ENCODE results near the gene PNMA3. TPM values are rescaled to one million over a fixed set of nuclear protein-coding genes. Genes with fewer than 3 reads are reported as not detected.
"Not testable (repeated sequence)": the region's sequence is repeated elsewhere in the genome, so short reads cannot be mapped to it uniquely, and the experiment has no call there.

The PNMA3 gene, protein sequence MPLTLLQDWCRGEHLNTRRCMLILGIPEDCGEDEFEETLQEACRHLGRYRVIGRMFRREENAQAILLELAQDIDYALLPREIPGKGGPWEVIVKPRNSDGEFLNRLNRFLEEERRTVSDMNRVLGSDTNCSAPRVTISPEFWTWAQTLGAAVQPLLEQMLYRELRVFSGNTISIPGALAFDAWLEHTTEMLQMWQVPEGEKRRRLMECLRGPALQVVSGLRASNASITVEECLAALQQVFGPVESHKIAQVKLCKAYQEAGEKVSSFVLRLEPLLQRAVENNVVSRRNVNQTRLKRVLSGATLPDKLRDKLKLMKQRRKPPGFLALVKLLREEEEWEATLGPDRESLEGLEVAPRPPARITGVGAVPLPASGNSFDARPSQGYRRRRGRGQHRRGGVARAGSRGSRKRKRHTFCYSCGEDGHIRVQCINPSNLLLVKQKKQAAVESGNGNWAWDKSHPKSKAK
- total RNA-seq: 1 to 10 TPM; 1.1 to 1.4 TPM

DNA sequence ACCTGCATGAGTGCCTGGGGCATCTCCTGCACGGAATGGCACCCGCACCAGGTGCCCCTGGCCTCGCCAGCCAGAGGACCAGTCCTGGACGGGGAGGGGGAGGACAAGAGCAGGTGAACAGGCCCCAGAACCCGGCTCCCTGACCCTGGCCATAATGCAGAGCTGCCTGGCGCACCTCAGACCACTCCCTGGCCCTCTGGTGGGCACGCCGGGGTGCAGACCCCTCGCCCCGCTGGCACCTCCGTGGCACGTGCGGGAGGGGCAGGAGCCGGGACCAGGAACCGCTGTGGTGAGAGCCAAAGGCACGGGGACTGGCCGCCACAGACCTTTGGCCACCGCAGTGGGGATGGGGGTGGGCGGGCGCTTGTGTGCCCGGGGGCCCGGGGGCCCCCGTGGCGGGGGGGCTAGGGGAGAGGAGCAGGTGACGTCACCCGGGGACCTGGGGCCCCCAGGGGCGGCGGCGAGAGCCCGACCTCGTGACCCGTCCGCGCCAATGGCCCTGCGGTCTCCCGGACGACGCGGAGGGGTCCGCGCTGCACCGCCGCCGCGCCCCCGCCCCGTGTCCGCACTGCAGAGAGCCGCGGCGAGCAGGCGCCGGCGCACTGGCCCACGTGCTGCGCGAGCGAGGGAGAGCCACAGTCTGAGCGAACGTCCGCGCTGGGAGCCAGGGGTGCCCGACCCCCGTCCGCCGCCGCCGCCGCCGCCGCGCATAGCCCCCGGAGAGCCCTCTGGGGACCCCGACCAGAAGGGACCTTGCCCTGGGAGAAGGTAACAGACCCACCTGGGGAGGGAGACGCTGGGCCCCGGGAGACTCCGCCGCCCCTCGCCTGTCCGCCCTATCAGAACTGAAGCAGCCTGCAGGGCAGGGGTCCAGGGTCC is at the start of gene PNMA3:
Gene PNMA3, plus strand, starts transcription at position 600 of the 879 bp plus-strand sequence. CDS start 586 bp downstream, outside the sequence.
- H3K36me3 Mint-ChIP-seq (ENCODE audit: low read depth): no peaks in the 10 kb centered on the region
- TF ChIP-seq, protein P1, sequence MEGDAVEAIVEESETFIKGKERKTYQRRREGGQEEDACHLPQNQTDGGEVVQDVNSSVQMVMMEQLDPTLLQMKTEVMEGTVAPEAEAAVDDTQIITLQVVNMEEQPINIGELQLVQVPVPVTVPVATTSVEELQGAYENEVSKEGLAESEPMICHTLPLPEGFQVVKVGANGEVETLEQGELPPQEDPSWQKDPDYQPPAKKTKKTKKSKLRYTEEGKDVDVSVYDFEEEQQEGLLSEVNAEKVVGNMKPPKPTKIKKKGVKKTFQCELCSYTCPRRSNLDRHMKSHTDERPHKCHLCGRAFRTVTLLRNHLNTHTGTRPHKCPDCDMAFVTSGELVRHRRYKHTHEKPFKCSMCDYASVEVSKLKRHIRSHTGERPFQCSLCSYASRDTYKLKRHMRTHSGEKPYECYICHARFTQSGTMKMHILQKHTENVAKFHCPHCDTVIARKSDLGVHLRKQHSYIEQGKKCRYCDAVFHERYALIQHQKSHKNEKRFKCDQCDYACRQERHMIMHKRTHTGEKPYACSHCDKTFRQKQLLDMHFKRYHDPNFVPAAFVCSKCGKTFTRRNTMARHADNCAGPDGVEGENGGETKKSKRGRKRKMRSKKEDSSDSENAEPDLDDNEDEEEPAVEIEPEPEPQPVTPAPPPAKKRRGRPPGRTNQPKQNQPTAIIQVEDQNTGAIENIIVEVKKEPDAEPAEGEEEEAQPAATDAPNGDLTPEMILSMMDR (IDR thresholded peaks at IDR 0.05): no peak
- intact Hi-C loops (cut with micrococcal nuclease): no loop called here
- H3K9me3 Mint-ChIP-seq: no peaks in the 10 kb centered on the region
- peak within 1 kb of the TSS; percentile 4 for H3K4me3 Mint-ChIP-seq
- peaks cover 3% of the 10 kb centered on the region for H3K27me3 Mint-ChIP-seq
- ATAC-seq: no peak
- ChIA-PET CTCF (no interaction called here), POLR2A (no interaction called here)
- peak; percentile 6 for DNase-seq
- no peaks in the 10 kb centered on the region for H3K4me1 Mint-ChIP-seq (ENCODE audit: low read depth)
- no peak within 1 kb of the TSS for H3K27ac Mint-ChIP-seq

DNA sequence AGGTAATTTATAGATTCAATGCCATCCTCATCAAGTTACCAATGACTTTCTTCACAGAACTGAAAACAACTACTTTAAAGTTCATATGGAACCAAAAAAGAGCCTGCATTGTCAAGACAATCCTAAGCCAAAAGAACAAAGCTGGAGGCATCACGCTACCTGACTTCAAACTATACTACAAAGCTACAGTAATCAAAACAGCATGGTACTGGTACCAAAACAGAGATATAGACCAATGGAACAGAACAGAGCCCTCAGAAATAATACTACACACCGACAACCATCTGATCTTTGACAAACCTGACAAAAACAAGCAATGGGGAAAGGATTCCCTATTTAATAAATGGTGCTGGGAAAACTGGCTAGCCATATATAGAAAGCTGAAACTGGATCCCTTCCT is 39.1 kb upstream of the PNMA3 start:
- CTCF ChIA-PET; DNase-seq; H3K4me3 Mint-ChIP-seq; intact Hi-C loops (cut with micrococcal nuclease); ATAC-seq; H3K27ac Mint-ChIP-seq; POLR2A ChIA-PET; H3K9me3 Mint-ChIP-seq; H3K4me1 Mint-ChIP-seq (ENCODE audit: low read depth); H3K27me3 Mint-ChIP-seq; H3K36me3 Mint-ChIP-seq (ENCODE audit: low read depth): not testable (repeated sequence)

DNA sequence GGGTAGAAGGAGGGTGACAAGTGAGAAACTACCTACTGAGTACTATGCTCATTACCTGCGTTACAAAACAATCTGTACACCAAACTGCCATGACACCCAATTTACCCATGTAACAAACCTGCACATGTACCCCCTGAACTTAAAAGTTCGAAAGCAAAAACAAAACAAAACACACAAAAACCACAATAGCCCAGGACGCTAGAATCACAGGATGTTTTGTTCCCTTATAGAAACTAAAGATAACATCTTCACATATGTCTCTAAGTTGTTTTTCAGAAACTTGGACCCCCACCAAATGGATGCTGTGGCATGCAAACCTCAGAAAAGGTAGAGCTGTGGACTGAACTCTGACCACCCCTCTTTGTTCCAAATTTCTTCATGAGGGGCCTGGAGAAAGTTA is 37.1 kb upstream of the PNMA3 start:
- no peaks in the 10 kb centered on the region for H3K36me3 Mint-ChIP-seq (ENCODE audit: low read depth)
- ChIA-PET CTCF (no interaction called here), POLR2A (no interaction called here)
- no peak overlapping the region for H3K4me3 Mint-ChIP-seq
- TF ChIP-seq, protein P1 (IDR thresholded peaks at IDR 0.05): no peak
- intact Hi-C loops (cut with micrococcal nuclease): no loop called here
- no peak overlapping the region for H3K27ac Mint-ChIP-seq
- H3K4me1 Mint-ChIP-seq (ENCODE audit: low read depth): peaks cover 4% of the 10 kb centered on the region
- ATAC-seq (no peak), DNase-seq (no peak)
- no peaks in the 10 kb centered on the region for H3K9me3 Mint-ChIP-seq
- H3K27me3 Mint-ChIP-seq: peaks cover 9% of the 10 kb centered on the region

DNA sequence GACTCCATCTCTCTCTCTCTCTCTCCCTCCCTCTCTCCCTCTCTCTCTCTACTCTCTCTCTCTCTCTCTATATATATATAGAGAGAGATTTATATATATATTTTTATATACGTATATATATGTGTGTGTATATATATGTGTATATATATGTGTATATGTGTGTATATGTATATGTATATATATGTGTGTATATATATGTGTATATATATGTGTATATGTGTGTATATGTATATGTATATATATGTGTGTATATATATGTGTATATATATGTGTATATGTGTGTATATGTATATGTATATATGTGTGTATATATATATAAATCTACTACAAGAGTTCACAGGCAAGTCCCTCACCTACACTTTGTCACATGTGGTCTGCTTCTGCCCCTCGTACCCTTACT is 29.8 kb upstream of the PNMA3 start:
- H3K27ac Mint-ChIP-seq; ATAC-seq; H3K9me3 Mint-ChIP-seq; intact Hi-C loops (cut with micrococcal nuclease); DNase-seq; H3K4me1 Mint-ChIP-seq (ENCODE audit: low read depth); H3K27me3 Mint-ChIP-seq; H3K4me3 Mint-ChIP-seq; H3K36me3 Mint-ChIP-seq (ENCODE audit: low read depth); POLR2A ChIA-PET: not testable (repeated sequence)
- CTCF ChIA-PET: interaction anchor here (1.1 kb wide), 1 partner anchor 85 kb away, joined by 3 read pairs; no protein-coding TSS in a partner anchor

DNA sequence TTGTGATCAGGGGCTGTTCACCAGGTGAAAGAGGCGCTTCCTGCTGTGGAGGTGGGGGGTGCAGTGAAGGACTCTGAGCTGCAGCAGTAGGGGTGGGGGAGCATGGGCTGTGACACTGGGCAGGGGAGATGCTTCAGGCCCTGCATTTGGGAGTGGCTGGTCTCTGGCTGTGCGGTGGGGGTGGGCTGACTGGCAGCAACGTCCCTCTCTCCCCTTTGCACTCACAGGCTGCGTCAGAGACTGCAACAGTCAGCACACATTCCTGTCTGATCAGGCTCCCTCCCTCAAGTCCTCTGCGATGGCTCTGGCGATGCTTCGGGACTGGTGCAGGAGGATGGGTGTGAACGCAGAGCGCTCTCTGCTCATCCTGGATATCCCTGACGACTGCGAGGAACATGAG is 27.8 kb upstream of the PNMA3 start:
- H3K36me3 Mint-ChIP-seq (ENCODE audit: low read depth); DNase-seq; H3K4me3 Mint-ChIP-seq; H3K9me3 Mint-ChIP-seq; intact Hi-C loops (cut with micrococcal nuclease); H3K27me3 Mint-ChIP-seq; POLR2A ChIA-PET; H3K4me1 Mint-ChIP-seq (ENCODE audit: low read depth); H3K27ac Mint-ChIP-seq; ATAC-seq: not testable (repeated sequence)
- CTCF ChIA-PET: interaction anchor here (1.1 kb wide), 1 partner anchor 87 kb away, joined by 3 read pairs; no protein-coding TSS in a partner anchor

DNA sequence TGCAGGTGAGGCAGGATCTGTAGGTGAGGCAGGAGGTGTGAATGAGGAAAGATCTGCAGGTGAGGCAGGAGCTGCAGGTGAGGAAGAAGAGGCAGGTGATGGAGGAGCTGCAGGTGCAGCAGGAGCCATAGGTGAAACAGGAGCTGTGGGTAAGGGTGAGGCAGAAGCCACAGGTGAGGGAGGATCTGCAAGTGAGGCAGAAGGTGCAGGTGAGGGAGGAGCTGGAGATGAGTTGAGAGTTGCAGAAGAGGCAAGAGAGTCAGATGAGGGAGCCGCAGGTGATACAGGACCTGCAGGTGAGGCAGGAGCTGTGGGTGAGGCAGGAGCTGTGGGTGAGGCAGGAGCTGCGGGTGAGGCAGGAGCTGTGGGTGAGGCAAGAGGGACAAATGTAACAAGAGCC is 27.1 kb upstream of the PNMA3 start:
- H3K4me3 Mint-ChIP-seq: no peak overlapping the region
- no peak overlapping the region for H3K27ac Mint-ChIP-seq
- H3K27me3 Mint-ChIP-seq: no peaks in the 10 kb centered on the region
- ChIA-PET CTCF (interaction anchor here (1.1 kb wide), 1 partner anchor 88 kb away, joined by 3 read pairs; no protein-coding TSS in a partner anchor), POLR2A (no interaction called here)
- DNase-seq (no peak), ATAC-seq (no peak)
- TF ChIP-seq, protein P1 (IDR thresholded peaks at IDR 0.05): no peak
- no peaks in the 10 kb centered on the region for H3K36me3 Mint-ChIP-seq (ENCODE audit: low read depth)
- H3K4me1 Mint-ChIP-seq (ENCODE audit: low read depth): peaks cover 8% of the 10 kb centered on the region
- H3K9me3 Mint-ChIP-seq: no peaks in the 10 kb centered on the region
- intact Hi-C loops (cut with micrococcal nuclease): no loop called here

Measured in activated CD8-positive, alpha-beta T cell treated with anti-CD3 and anti-CD28 coated beads for 36 hours (primary cell).